IgD-negative memory B cell (primary cell): Measurements from ENCODE around the gene PDSS2. TPM values are rescaled to one million over a fixed set of nuclear protein-coding genes. Genes with fewer than 3 reads are reported as not detected.
A peak's percentile ranks its signal among the peaks of the same experiment; 100 is the strongest.
"Not testable (repeated sequence)": the region's sequence is repeated elsewhere in the genome, so short reads cannot be mapped to it uniquely, and the experiment has no call there.

Experiments
- H3K27ac Mint-ChIP-seq, 3 donors: one replicate each; pipeline ENCODE4 v1.8.0; 2020 to 2022; ENCODE audit warnings: mild to moderate bottlenecking in 3 of 3, mixed read lengths in 3 of 3, moderate library complexity in 1 of 3
- H3K27me3 Mint-ChIP-seq: one replicate; pipeline ENCODE4 v1.8.0; 2021; ENCODE audit warnings: mixed read lengths
- H3K36me3 Mint-ChIP-seq: one replicate; pipeline ENCODE4 v1.8.0; 2020; ENCODE audit warnings: mild to moderate bottlenecking, mixed read lengths
- H3K4me1 Mint-ChIP-seq, 3 donors: one replicate each; pipeline ENCODE4 v1.8.0; 2020 to 2022; ENCODE audit warnings: mixed read lengths in 3 of 3, mild to moderate bottlenecking in 1 of 3
- H3K4me3 Mint-ChIP-seq, 4 donors: one replicate each; pipeline ENCODE4 v1.8.0; 2020 to 2022; ENCODE audit warnings: mild to moderate bottlenecking in 4 of 4, mixed read lengths in 4 of 4, moderate library complexity in 3 of 4
- H3K9me3 Mint-ChIP-seq, 3 donors: one replicate each; pipeline ENCODE4 v1.8.0; 2020 to 2021; ENCODE audit warnings: mixed read lengths in 3 of 3, mild to moderate bottlenecking in 1 of 3
- polyA plus RNA-seq: library from polyadenylated mRNA; unstranded; fragments of 300-500 nt; fragmentation: Illumina TruSeq; gene quantifications from one replicate; pipeline ENCODE4 v1.2.3, GENCODE V29; 2021

PDSS2 gene
- polyA plus RNA-seq, 1 donor from 2014 or later = 15.7 TPM

GRCh38 chr6:107386340-107386739 lies 73.0 kb downstream of the PDSS2 start:
- Mint-ChIP-seq H3K27me3 (no peaks in the 10 kb centered on the region), H3K27ac (no peak overlapping the region), H3K36me3 (peaks cover 5% of the 10 kb centered on the region), H3K4me3 (no peak overlapping the region), H3K4me1 (peaks cover 3 to 4% (median 4%) of the 10 kb centered on the region in 3 donors), H3K9me3 (no peaks in the 10 kb centered on the region)

- Mint-ChIP-seq H3K4me1 (peaks cover 3 to 4% (median 4%) of the 10 kb centered on the region in 3 donors), H3K36me3 (peaks cover 5% of the 10 kb centered on the region), H3K9me3 (peaks cover 0 to 2% (median 2%) of the 10 kb centered on the region in 3 donors), H3K27me3 (no peaks in the 10 kb centered on the region), H3K27ac (no peak overlapping the region), H3K4me3 (no peak overlapping the region)
Observed at GRCh38 chr6:107383705-107384104, 75.7 kb downstream of the PDSS2 start.

GRCh38 chr6:107374264-107374663 lies 85.1 kb downstream of the PDSS2 start:
- Mint-ChIP-seq H3K4me1 (peaks cover 0 to 4% (median 2%) of the 10 kb centered on the region in 3 donors), H3K4me3 (no peak overlapping the region), H3K27ac (peak overlapping the region in 1 of 3 donors; percentile 31), H3K36me3 (peaks cover 5% of the 10 kb centered on the region), H3K9me3 (peaks cover 2 to 4% (median 4%) of the 10 kb centered on the region in 3 donors), H3K27me3 (no peaks in the 10 kb centered on the region)

- Mint-ChIP-seq H3K36me3 (peaks cover 5% of the 10 kb centered on the region), H3K9me3 (peaks cover 0 to 6% (median 0%) of the 10 kb centered on the region in 3 donors), H3K4me1 (peaks cover 0 to 9% (median 8%) of the 10 kb centered on the region in 3 donors), H3K4me3 (no peak overlapping the region), H3K27me3 (no peaks in the 10 kb centered on the region), H3K27ac (no peak overlapping the region)
Observed at GRCh38 chr6:107369493-107369892, 89.9 kb downstream of the PDSS2 start.

- Mint-ChIP-seq H3K9me3 (peaks cover 0 to 6% (median 3%) of the 10 kb centered on the region in 3 donors), H3K36me3 (peaks cover 5% of the 10 kb centered on the region), H3K27me3 (no peaks in the 10 kb centered on the region), H3K4me3 (no peak overlapping the region), H3K4me1 (peaks cover 0 to 8% (median 7%) of the 10 kb centered on the region in 3 donors), H3K27ac (no peak overlapping the region)
Observed at GRCh38 chr6:107368471-107368870, 90.9 kb downstream of the PDSS2 start.

- H3K27ac Mint-ChIP-seq, H3K4me1 Mint-ChIP-seq, H3K4me3 Mint-ChIP-seq, H3K27me3 Mint-ChIP-seq: not testable (repeated sequence)
- Mint-ChIP-seq H3K9me3 (peaks cover 5 to 14% (median 8%) of the 10 kb centered on the region in 3 donors), H3K36me3 (peaks cover 17% of the 10 kb centered on the region)
Observed at GRCh38 chr6:107364173-107364572, 95.2 kb downstream of the PDSS2 start.

GRCh38 chr6:107361753-107362604 lies 97.4 kb downstream of the PDSS2 start:
- peaks cover 5 to 8% (median 8%) of the 10 kb centered on the region in 3 donors for H3K9me3 Mint-ChIP-seq
- no peak overlapping the region for H3K27ac Mint-ChIP-seq
- H3K4me1 Mint-ChIP-seq = peaks cover 0 to 5% (median 3%) of the 10 kb centered on the region in 3 donors
- no peak overlapping the region for H3K4me3 Mint-ChIP-seq
- H3K36me3 Mint-ChIP-seq = peaks cover 14% of the 10 kb centered on the region
- H3K27me3 Mint-ChIP-seq = no peaks in the 10 kb centered on the region

- peaks cover 5 to 8% (median 8%) of the 10 kb centered on the region in 3 donors for H3K9me3 Mint-ChIP-seq
- H3K27me3 Mint-ChIP-seq = no peaks in the 10 kb centered on the region
- H3K27ac Mint-ChIP-seq = no peak overlapping the region
- no peaks in the 10 kb centered on the region for H3K4me1 Mint-ChIP-seq
- no peak overlapping the region for H3K4me3 Mint-ChIP-seq
- peaks cover 17% of the 10 kb centered on the region for H3K36me3 Mint-ChIP-seq
Observed at GRCh38 chr6:107360476-107360875, 98.9 kb downstream of the PDSS2 start.

- peaks cover 11% of the 10 kb centered on the region for H3K36me3 Mint-ChIP-seq
Observed at GRCh38 chr6:107357842-107358241, 101.5 kb downstream of the PDSS2 start.

GRCh38 chr6:107357031-107357430 lies 102.3 kb downstream of the PDSS2 start:
- Mint-ChIP-seq H3K27ac (no peak overlapping the region), H3K27me3 (no peaks in the 10 kb centered on the region), H3K4me3 (no peak overlapping the region), H3K9me3 (peaks cover 0 to under 1% (median 0%) of the 10 kb centered on the region in 3 donors), H3K4me1 (peaks cover 0 to 2% (median 0%) of the 10 kb centered on the region in 3 donors), H3K36me3 (peaks cover 6% of the 10 kb centered on the region)

More at GRCh38 chr6:107357842-107358241, 101.5 kb downstream of the PDSS2 start:
- H3K27ac Mint-ChIP-seq = no peak overlapping the region
- no peaks in the 10 kb centered on the region for H3K27me3 Mint-ChIP-seq
- H3K4me1 Mint-ChIP-seq = peaks cover 0 to 2% (median 0%) of the 10 kb centered on the region in 3 donors
- H3K4me3 Mint-ChIP-seq = no peak overlapping the region
- peaks cover 2 to 6% (median 2%) of the 10 kb centered on the region in 3 donors for H3K9me3 Mint-ChIP-seq

GRCh38 chr6:107355659-107356058 lies 103.7 kb downstream of the PDSS2 start:
- peaks cover 0 to 2% (median 0%) of the 10 kb centered on the region in 3 donors for H3K4me1 Mint-ChIP-seq
- H3K9me3 Mint-ChIP-seq = no peaks in the 10 kb centered on the region
- peaks cover 6% of the 10 kb centered on the region for H3K36me3 Mint-ChIP-seq
- H3K27ac Mint-ChIP-seq = no peak overlapping the region
- no peaks in the 10 kb centered on the region for H3K27me3 Mint-ChIP-seq
- no peak overlapping the region for H3K4me3 Mint-ChIP-seq

GRCh38 chr6:107354451-107354850 lies 104.9 kb downstream of the PDSS2 start:
- Mint-ChIP-seq H3K4me1 (peaks cover 0 to 2% (median 0%) of the 10 kb centered on the region in 3 donors), H3K9me3 (no peaks in the 10 kb centered on the region), H3K27me3 (no peaks in the 10 kb centered on the region), H3K36me3 (peaks cover 8% of the 10 kb centered on the region), H3K4me3 (no peak overlapping the region), H3K27ac (no peak overlapping the region)

GRCh38 chr6:107353773-107354382 lies 105.5 kb downstream of the PDSS2 start:
- Mint-ChIP-seq H3K4me1 (peaks cover 0 to 2% (median 0%) of the 10 kb centered on the region in 3 donors), H3K4me3 (no peak overlapping the region), H3K27ac (no peak overlapping the region), H3K9me3 (no peaks in the 10 kb centered on the region), H3K27me3 (no peaks in the 10 kb centered on the region), H3K36me3 (peaks cover 8% of the 10 kb centered on the region)

- Mint-ChIP-seq H3K4me3 (no peak overlapping the region), H3K27ac (no peak overlapping the region), H3K4me1 (peaks cover 4 to 7% (median 6%) of the 10 kb centered on the region in 3 donors), H3K27me3 (no peaks in the 10 kb centered on the region), H3K36me3 (peaks cover 5% of the 10 kb centered on the region), H3K9me3 (no peaks in the 10 kb centered on the region)
Observed at GRCh38 chr6:107348224-107348623, 111.1 kb downstream of the PDSS2 start.

- Mint-ChIP-seq H3K27me3 (no peaks in the 10 kb centered on the region), H3K9me3 (no peaks in the 10 kb centered on the region), H3K36me3 (peaks cover 5% of the 10 kb centered on the region), H3K4me3 (no peak overlapping the region), H3K27ac (no peak overlapping the region), H3K4me1 (peaks cover 4 to 8% (median 7%) of the 10 kb centered on the region in 3 donors)
Observed at GRCh38 chr6:107345393-107345792, 114.0 kb downstream of the PDSS2 start.
